Measurements from ENCODE around the gene GALK2.

GALK2 gene

DNA sequence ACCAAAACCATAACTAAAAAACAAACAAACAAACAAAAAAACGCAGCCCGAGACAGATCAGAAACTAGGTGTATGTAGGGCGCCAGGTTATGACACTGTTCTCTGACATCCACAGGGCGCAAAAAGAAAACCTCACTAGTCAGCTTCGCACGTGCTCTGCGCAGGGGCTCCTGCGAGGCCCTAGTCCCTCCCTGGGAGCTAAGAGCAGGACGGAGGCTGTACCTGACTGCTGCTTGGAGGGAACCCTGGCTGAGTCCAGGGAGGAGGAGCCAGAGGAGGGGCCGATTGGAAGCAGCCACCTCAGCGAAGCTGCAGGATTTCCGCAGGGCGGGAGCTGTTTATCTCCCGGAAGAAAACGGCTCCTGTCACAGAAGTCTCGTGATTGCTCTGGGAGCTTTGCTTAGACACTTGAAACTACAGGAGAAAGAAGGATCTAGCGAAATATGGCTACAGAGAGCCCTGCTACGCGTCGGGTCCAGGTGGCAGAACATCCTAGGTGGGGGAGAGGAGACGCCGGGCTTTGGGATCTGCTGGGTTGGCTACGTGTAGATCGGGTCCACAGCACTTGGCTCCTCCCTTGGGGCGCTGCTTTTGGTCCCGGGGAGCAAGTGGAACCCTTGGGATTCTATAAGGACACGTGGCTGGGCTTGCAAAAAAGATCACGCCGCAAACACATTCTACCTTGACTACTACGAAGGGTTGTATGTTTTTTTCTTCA lies at the start of gene GALK2:
Gene GALK2 (plus strand): TSS at position 368 of the 718 bp plus-strand sequence. CDS start 76 bp downstream, at position 444.
- in situ Hi-C loops (cut with MboI; ENCODE audit: low sequenced_read_pairs) = no loop called here

DNA sequence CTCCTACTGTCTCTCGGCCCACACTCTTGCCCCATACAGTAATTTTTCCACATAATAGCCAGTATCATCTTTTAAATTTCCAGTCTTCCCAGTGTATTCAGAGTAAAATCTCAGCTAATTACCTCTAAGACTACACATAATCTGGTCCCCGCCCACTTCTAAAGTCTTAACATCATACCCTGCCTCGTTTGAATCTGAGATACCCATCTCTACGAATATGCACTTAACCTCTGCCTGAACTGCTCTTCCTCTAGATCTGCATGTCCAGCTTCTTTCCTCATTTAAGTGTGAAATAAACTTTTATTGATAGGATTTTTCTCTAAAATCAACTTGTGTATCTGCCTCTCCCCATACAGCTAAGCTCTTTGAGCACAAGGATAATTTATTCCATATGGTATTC lies 49.2 kb upstream of the GALK2 start:
- in situ Hi-C loops (cut with MboI; ENCODE audit: low sequenced_read_pairs) = no loop called here

DNA sequence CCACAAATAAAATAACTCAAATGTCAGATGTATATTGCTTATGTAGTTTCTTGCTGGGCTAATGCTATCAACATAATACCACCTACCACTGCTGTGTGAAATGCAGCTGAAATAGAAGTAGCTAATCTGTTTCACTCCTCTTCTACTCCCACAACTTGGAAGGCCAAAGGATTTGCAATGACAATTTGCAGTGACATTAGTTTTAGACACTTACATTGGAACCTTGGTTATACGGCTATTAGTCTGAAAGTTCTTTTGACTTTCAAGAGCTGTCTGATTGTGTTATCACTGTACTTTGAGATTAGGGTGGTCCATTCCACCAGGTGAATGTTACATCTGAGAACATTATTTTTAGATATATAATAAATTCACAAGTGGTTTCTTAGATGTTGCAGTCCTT lies 48.1 kb upstream of the GALK2 start:
- in situ Hi-C loops (cut with MboI; ENCODE audit: low sequenced_read_pairs) = no loop called here

- in situ Hi-C loops (cut with MboI; ENCODE audit: low sequenced_read_pairs) = no loop called here
These were observed 47.4 kb upstream of the GALK2 start for GRCh38 chr15:49122541-49123062.

GRCh38 chr15:49124371-49124770 lies 45.7 kb upstream of the GALK2 start:
- in situ Hi-C loops (cut with MboI; ENCODE audit: low sequenced_read_pairs) = no loop called here

DNA sequence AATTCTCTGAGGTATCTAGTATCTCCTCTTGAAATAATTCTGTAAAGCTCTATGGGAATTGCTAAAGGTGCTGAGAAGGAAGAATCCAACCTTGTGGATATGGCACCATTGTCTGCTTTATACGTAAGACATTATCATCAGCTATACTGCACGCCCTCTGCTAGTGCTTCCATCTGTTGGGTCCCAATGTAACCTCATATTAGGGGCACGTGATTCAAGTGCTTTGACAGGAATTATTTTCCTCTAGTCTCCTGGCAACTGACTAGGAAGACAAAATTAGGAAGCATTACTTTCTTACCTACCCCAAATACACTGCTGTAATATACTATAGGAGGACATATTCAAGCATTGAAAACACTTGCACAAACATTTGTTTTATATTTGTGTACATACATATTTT lies 38.6 kb upstream of the GALK2 start:
- in situ Hi-C loops (cut with MboI; ENCODE audit: low sequenced_read_pairs) = no loop called here

GRCh38 chr15:49134683-49135341 lies 35.2 kb upstream of the GALK2 start:
- in situ Hi-C loops (cut with MboI; ENCODE audit: low sequenced_read_pairs) = no loop called here

DNA sequence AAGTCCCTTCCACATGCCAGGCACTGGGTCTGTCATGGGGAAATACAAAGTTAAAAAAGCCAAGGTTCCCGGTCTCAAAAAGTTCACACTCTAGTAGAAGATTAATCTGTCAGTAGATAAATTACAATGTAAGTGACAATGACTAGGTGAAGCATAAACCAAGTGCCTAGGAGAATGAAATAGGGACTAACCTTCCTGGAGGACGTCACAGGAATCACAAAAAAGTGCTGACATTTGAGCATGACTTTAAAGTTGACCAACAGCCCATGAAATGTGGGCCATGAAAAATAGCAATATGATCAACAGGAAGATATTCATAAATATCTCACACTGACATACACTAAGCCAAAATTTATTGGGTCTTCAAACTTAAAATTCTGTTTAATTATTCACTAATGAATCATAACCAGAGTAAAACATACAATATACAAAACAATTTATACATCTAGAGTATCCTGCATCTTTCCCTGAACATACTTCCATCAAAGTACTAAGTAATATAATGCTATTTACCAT lies 34.6 kb upstream of the GALK2 start:
- in situ Hi-C loops (cut with MboI; ENCODE audit: low sequenced_read_pairs) = no loop called here

GRCh38 chr15:49135911-49136310 lies 34.1 kb upstream of the GALK2 start:
- in situ Hi-C loops (cut with MboI; ENCODE audit: low sequenced_read_pairs) = no loop called here

DNA sequence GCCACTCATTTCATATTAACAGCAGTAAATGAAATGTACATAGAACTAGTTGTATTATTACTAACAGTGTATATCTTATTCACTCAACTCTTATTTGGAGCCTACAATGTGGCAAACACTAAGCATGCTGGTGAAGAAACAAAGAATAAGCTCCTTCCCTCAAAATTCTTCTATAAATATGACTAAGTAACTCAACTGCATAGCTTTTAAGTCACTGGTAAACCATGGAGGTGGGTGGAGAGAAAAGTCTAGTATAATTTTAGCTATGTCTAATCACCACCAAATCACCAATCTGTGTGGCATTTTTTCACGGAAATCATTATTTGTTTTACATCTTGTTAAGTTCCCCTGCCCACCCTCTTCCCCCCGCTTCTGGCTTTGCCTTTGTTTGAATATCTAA lies 32.2 kb upstream of the GALK2 start:
- in situ Hi-C loops (cut with MboI; ENCODE audit: low sequenced_read_pairs) = no loop called here

- in situ Hi-C loops (cut with MboI; ENCODE audit: low sequenced_read_pairs) = no loop called here
These were observed 24.1 kb upstream of the GALK2 start for GRCh38 chr15:49145651-49146609.

DNA sequence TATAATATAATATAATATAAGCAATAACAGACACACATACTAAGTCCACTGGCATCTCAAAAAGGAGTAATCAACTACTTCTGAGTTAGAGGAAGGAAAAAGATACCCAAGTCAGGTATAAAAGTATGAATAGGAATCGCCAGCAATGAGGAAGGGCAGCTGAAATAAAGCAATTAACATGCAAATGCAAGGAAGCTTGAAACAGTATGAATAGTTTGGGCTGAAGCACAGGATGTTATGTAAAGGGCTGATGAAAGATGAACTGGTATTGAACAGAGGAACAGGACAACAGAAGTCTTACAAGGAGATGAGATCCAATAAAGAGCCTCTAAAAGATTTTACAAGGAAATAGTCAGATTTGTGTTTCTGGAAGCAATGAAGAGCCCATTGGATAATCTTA lies 21.7 kb upstream of the GALK2 start:
- in situ Hi-C loops (cut with MboI; ENCODE audit: low sequenced_read_pairs) = no loop called here

DNA sequence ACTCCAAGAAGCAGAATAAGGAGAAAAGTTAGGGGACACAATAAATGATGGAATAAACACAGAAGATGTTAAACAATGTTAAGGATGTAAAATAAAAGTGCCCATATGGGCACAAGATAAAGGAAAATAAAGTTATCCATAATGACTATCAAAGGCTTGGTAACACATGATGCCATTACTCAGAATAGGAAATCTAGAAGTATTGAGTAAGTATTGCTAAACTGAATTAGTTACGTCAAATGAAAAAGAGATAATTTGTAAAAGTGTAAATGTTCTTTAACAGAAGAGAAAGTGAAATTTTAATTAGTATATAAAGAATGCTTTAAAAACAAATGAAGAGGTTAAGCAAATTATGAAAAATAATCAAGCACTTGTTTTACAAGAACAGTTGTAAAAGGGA lies 21.3 kb upstream of the GALK2 start:
- in situ Hi-C loops (cut with MboI; ENCODE audit: low sequenced_read_pairs) = no loop called here

DNA sequence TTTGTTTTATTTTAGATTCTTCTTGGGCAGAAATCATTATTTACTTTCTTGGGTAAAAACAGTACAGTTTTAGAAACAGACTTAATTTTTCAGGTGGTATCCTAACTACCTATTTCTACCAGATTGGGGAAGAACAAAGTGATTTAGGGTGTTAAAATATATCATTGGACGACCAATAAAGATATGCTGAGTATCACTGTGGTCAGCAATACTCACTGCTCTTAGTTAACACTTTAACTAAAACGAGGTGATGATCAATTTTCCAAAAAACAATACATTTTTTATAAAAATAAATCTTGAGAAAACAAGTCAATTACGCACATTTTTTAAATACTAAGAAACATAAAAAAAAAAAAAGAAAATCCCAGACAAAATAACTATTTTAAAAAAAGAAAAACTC lies 18.2 kb upstream of the GALK2 start:
- in situ Hi-C loops (cut with MboI; ENCODE audit: low sequenced_read_pairs) = no loop called here

DNA sequence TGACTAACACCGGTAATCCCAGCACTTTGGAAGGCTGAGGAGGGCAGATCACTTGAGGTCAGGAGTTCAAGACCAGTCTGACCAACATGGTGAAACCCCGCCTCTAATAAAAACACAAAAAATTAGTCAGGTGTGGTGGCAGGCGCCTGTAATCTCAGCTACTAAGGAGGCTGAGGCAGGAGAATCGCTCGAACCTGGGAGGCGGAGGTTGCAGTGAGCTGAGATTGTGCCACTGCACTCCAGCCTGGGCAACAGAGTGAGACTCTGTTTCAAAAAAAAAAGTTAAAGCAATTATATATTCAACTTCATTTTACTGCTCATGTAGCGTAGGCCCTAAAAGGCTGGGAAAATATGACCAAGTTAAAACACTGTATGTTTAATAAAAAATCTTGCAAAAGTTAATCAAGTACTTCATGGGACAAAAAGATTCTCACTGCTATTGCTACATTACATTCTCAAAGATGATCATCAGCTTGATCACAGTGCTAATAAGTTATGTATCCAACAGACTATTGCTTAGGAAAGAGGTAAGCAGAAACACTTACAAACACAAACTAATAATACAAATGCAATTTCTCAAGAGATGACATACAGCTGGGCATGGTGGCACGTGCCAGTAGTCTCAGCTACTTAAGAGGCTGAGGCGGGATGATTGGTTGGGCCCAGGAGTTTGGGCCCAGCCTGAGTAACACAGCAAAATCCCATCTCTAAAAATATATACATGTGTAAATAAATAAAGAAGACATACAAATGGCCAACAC lies 17.3 kb upstream of the GALK2 start:
- in situ Hi-C loops (cut with MboI; ENCODE audit: low sequenced_read_pairs) = no loop called here

DNA sequence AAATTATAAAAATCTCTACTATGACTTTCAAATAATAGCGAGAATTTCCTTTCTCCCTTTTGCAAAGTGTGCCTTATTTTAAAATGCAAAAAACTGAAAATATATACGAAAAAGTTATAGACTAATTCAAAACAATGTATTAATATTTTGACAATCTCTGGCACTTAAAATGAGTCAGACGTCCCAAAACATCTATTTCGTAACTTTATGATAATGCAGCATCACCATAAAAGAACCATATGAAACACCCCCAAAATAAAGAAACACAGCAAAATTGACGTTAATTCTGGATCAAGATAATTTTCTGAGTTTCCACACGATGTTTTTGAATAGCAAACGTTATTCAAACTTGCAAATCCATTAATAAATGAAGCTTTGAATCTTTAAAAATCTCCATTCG lies 15.7 kb upstream of the GALK2 start:
- in situ Hi-C loops (cut with MboI; ENCODE audit: low sequenced_read_pairs) = no loop called here

DNA sequence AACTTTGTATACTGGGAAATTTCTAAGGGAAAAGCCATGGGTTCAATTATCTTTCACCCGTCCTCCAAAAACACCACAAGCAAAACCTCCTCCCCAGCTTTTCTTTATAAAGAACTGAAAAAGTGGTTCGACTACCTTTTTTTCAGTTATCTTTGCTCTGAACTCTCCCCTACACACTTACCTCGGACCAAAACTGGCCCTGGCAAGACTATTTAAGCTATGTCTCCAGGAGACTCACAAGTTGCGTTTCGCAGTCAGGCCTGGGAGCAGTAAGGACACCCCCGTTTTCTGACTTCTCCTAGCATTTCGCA lies 15.3 kb upstream of the GALK2 start:
- in situ Hi-C loops (cut with MboI; ENCODE audit: low sequenced_read_pairs) = no loop called here

DNA sequence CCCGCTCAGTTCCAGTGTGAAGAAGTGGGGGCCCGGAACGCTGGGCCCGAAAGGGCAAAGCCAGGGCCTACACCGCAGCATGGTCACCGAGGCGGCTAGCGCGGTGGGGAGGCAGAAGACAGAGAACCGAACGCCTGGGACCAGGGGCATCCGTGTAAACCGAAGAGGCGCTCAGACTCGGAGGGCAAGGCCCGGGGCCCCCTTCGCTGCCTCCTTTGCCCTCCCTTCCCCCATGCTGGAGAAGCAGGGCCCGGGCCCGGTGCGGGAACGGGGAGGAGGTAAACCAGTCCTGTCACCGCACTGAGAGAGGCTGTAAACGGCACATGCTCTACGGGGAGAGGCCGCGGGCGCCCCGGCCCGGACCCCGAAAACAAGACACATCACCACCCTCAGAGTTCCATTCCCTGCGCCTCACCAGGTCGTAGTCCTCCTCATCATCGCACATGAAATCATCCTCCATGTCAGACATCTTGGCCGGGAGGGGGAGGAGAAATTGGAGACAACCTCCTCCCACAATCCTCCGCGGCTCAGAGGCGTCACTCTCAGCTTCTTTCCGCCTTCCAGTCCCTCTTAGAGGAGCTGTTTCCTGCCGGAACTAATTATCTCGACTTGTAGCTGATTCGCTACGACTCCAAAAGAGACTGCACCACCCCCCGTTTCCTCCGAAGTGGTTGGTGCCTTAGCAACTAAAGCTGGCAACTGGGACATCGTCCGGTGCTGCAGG lies 14.8 kb upstream of the GALK2 start, which contains the start of gene COPS2:
Gene COPS2 (minus strand): TSS at position 490 of the 724 bp plus-strand sequence. CDS start 21 bp downstream, at position 469.
- in situ Hi-C loops (cut with MboI; ENCODE audit: low sequenced_read_pairs) = no loop called here

- in situ Hi-C loops (cut with MboI; ENCODE audit: low sequenced_read_pairs) = no loop called here
These were observed 14.0 kb upstream of the GALK2 start for GRCh38 chr15:49155834-49156627.
